Peyer's patch (tissue), 4 donors: ENCODE results near the gene ARHGEF12.

Experiments used
- CTCF ChIP-seq, 6 experiments: fragments of 450-650 bp in 4 of 6; fragments of 200-600 bp in 2 of 6; sonication (generic) in 1 of 6; IDR thresholded peaks; one replicate each; pipeline ENCODE4 v1.5.1; 2017 to 2019; ENCODE audit warnings: antibody characterized with exemption in 6 of 6, mild to moderate bottlenecking in 3 of 6, moderate library complexity in 1 of 6
- POLR2A ChIP-seq, 2 donors: fragments of 450-650 bp; IDR thresholded peaks; one replicate each; pipeline ENCODE4 v1.5.1; 2017; ENCODE audit warnings: antibody characterized with exemption in 2 of 2, mild to moderate bottlenecking in 2 of 2, moderate library complexity in 2 of 2

GRCh38 chr11:120329556-120329955, 6.7 kb upstream of the ARHGEF12 start:
- TF ChIP-seq POLR2A (IDR thresholded peaks at IDR 0.05) (no peak), CTCF (IDR thresholded peaks at IDR 0.05) (no peak)
